ENCODE data around the gene ST6GALNAC6. TPM values are rescaled to one million over a fixed set of nuclear protein-coding genes. Genes with fewer than 3 reads are reported as not detected.
A peak's percentile ranks its signal among the peaks of the same experiment; 100 is the strongest.

The ST6GALNAC6 gene
- total RNA-seq, 1 donor from 2014 or later, result 26.1 TPM

DNA sequence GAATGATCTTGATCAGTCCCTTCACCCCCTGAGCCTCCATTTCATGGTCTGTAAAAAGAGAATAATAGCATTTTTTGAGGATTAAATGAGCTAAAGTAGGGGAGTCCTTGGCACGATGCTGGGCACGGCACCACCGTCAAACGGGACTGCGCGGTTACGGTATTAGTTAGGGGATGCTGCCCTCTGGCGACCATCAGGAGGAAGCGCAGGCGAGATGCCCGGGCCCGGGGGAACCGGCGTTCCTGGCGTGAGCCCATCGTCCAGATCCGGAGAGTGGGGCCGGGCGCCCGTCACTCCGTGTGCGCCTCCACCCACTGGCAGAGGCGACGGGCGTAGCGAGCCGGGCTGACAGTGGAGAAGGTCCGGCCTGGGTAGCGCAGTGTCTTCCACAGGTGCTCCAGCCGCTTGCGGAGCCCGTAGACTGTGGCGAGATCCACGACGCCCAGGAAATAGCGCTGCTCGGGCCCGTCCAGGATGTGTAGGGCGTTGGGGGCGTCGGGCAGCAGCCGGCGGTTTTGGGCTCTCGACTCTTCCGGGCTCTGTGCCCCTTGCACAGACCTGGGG lies 22.2 kb upstream of the ST6GALNAC6 start:
- H3K36me3 Mint-ChIP-seq (ENCODE audit: unreplicated experiment), result no peaks in the 10 kb centered on the region
- TF ChIP-seq, protein P1, sequence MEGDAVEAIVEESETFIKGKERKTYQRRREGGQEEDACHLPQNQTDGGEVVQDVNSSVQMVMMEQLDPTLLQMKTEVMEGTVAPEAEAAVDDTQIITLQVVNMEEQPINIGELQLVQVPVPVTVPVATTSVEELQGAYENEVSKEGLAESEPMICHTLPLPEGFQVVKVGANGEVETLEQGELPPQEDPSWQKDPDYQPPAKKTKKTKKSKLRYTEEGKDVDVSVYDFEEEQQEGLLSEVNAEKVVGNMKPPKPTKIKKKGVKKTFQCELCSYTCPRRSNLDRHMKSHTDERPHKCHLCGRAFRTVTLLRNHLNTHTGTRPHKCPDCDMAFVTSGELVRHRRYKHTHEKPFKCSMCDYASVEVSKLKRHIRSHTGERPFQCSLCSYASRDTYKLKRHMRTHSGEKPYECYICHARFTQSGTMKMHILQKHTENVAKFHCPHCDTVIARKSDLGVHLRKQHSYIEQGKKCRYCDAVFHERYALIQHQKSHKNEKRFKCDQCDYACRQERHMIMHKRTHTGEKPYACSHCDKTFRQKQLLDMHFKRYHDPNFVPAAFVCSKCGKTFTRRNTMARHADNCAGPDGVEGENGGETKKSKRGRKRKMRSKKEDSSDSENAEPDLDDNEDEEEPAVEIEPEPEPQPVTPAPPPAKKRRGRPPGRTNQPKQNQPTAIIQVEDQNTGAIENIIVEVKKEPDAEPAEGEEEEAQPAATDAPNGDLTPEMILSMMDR (IDR thresholded peaks at IDR 0.05; ENCODE audit: partially characterized antibody, unreplicated experiment), result peak; percentile 96
- H3K27me3 Mint-ChIP-seq (ENCODE audit: unreplicated experiment), result peaks cover 9% of the 10 kb centered on the region
- H3K27ac Mint-ChIP-seq (ENCODE audit: unreplicated experiment), result no peak overlapping the region
- peaks cover 8% of the 10 kb centered on the region for H3K4me1 Mint-ChIP-seq (ENCODE audit: low read depth, unreplicated experiment)
- no peak overlapping the region for H3K4me3 Mint-ChIP-seq (ENCODE audit: unreplicated experiment)
- DNase-seq, result peak; percentile 80
- peaks cover 10% of the 10 kb centered on the region for H3K9me3 Mint-ChIP-seq (ENCODE audit: unreplicated experiment)

DNA sequence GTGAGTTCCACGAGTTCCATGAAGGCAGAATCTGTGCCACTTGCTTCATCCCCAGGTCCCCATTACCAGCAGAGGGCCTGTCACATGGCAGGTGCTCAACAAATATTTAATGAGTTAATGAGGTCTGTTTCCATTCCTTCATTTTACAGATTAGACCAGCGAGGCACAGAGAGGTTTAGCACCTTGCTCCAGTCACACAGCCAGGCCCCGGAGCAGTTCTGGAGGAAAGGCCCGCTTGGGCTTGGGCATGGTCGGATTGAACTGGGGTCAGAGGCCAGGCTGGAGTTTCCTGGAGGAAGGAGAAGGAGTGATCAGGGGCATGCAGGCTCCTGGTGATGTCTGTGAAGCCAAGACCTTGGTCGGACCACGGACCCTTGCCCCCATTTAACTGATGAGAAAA lies 21.4 kb upstream of the ST6GALNAC6 start:
- TF ChIP-seq, protein P1 (IDR thresholded peaks at IDR 0.05; ENCODE audit: partially characterized antibody, unreplicated experiment), result no peak
- Mint-ChIP-seq H3K9me3 (ENCODE audit: unreplicated experiment) (peaks cover 8% of the 10 kb centered on the region), H3K27ac (ENCODE audit: unreplicated experiment) (no peak overlapping the region), H3K27me3 (ENCODE audit: unreplicated experiment) (peaks cover 9% of the 10 kb centered on the region), H3K36me3 (ENCODE audit: unreplicated experiment) (no peaks in the 10 kb centered on the region), H3K4me3 (ENCODE audit: unreplicated experiment) (peak overlapping the region; percentile 12), H3K4me1 (ENCODE audit: low read depth, unreplicated experiment) (peaks cover 10% of the 10 kb centered on the region)
- no peak for DNase-seq

DNA sequence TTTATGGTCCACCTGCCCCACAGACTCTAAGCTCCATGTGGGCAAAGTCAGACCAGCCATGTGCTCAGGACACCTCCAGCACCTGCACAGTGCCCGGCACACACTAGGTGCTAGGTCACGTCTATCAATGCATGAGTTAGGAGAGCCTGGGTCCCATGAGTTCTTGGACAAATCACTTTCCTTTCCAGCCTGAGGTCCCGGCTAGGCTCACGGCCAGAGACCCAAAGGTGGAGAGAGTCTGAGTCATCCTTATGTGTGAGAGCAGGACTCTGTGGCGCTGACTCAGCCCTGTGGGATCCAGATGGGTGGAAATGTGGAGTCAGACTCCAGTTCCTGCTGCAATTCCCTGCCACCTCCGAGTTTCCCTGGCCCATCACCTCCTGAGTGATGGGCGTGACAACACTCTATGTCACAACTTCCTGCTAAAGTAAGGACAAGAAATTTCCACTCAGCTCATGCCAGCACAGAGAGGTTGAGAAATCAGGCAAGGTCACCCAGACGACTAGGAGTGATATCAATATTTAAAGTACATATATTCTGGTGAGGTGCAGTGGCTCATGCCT lies 19.9 kb upstream of the ST6GALNAC6 start:
- peak overlapping the region; percentile 20 for H3K27ac Mint-ChIP-seq (ENCODE audit: unreplicated experiment)
- TF ChIP-seq, protein P1 (IDR thresholded peaks at IDR 0.05; ENCODE audit: partially characterized antibody, unreplicated experiment), result no peak
- DNase-seq, result no peak
- H3K9me3 Mint-ChIP-seq (ENCODE audit: unreplicated experiment), result peaks cover 5% of the 10 kb centered on the region
- peaks cover 9% of the 10 kb centered on the region for H3K27me3 Mint-ChIP-seq (ENCODE audit: unreplicated experiment)
- H3K4me3 Mint-ChIP-seq (ENCODE audit: unreplicated experiment), result no peak overlapping the region
- peaks cover 7% of the 10 kb centered on the region for H3K4me1 Mint-ChIP-seq (ENCODE audit: low read depth, unreplicated experiment)
- no peaks in the 10 kb centered on the region for H3K36me3 Mint-ChIP-seq (ENCODE audit: unreplicated experiment)

DNA sequence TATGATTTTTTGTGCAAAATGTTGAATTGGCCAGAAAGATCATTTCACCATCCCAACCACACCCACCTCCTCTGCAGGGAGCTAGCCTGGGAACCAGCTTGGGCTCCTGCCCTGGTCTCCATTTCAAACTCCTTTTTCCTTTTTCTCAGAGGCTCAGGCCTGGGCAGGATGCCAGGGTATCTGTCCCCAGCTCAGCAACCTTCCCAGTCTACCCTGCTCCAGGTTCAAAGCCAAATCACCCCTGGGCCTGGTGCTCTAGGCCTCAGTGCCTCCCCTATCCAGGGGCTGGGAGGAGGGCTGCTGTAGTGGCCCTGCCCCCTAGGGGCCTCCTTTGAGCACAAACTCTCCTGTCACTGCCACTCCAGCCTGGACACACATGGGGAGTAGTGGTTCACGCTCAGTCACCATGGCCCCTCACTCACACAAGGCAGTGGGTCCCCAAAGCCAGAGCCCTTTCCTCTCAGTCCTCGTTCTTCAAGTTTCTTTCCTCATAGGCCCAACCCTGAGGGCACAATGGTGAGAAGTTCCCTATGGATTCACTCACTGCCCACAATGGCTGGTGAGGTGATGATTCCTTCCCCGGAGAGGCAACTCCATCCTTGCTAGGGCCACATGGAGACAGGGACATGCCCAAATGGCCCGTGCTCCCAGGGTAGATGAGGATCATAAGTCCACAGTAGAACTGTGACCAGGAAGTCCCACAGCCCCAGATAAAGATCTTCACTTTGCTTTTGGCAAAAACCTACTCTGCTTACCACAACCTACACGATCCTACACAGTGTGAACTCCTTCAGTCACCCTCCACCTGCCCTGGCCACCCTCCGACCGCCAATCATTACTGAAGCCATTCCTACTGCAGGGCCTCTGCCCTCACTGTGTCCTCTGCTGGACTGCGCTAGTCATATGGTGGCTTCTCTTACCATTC lies 19.0 kb upstream of the ST6GALNAC6 start:
- TF ChIP-seq, protein P1 (IDR thresholded peaks at IDR 0.05; ENCODE audit: partially characterized antibody, unreplicated experiment), result no peak
- Mint-ChIP-seq H3K9me3 (ENCODE audit: unreplicated experiment) (peaks cover 5% of the 10 kb centered on the region), H3K27me3 (ENCODE audit: unreplicated experiment) (peaks cover 9% of the 10 kb centered on the region), H3K36me3 (ENCODE audit: unreplicated experiment) (no peaks in the 10 kb centered on the region), H3K4me1 (ENCODE audit: low read depth, unreplicated experiment) (peaks cover 7% of the 10 kb centered on the region), H3K27ac (ENCODE audit: unreplicated experiment) (peak overlapping the region; percentile 20), H3K4me3 (ENCODE audit: unreplicated experiment) (peak overlapping the region; percentile 13)
- DNase-seq, result no peak

All from glutamatergic neuron (in vitro differentiated cells).